H1 (cell line): ENCODE results near the gene RPS6KA2. TPM values are rescaled to one million over a fixed set of nuclear protein-coding genes. Genes with fewer than 3 reads are reported as not detected.

Source experiments
- CTCF ChIA-PET: fragments of 300-600 bp; sonication (Branson Sonifier 250); formaldehyde crosslinking; loops from one replicate; lab custom pipeline; 2021; ENCODE audit not compliant: partially characterized antibody; lab: Charles Lee
- POLR2A ChIA-PET: fragments of 300-600 bp; sonication (Branson Sonifier 250); formaldehyde crosslinking; loops from one replicate; lab custom pipeline; 2021; ENCODE audit warnings: inconsistent platforms; ENCODE audit not compliant: partially characterized antibody; lab: Charles Lee
- DNase-seq, 2 experiments: peaks; one replicate each; pipeline versions ENCODE4 v3.0.0 to v3.0.0-alpha.2; 2010 to 2022; ENCODE audit warnings: low spot score in 2 of 2, low read depth in 1 of 2, mixed read lengths in 1 of 2
- FAIRE-seq: peaks from 2 replicates; lab custom pipeline; 2011; peaks lifted over from hg19 to GRCh38; lab: Jason Lieb, UNC
- H2AFZ ChIP-seq: 2 replicates; pipeline ENCODE4 v1.8.1; 2012; ENCODE audit warnings: low read length, inconsistent platforms
- H2AK5ac ChIP-seq: 2 replicates; pipeline ENCODE4 v1.6.1; 2013; ENCODE audit warnings: low read depth, low read length
- H2BK120ac ChIP-seq: replicated peaks from 2 replicates; pipeline ENCODE3; 2013; ENCODE audit warnings: low read depth, low read length, inconsistent platforms
- H2BK12ac ChIP-seq: 2 replicates; pipeline ENCODE4 v1.6.1; 2013; ENCODE audit warnings: low read depth, low read length
- H2BK15ac ChIP-seq: 2 replicates; pipeline ENCODE4 v1.6.1; 2013; ENCODE audit warnings: low read length
- H2BK20ac ChIP-seq: 2 replicates; pipeline ENCODE4 v1.6.1; 2013; ENCODE audit warnings: low read length
- H2BK5ac ChIP-seq: 2 replicates; pipeline ENCODE4 v1.6.1; 2013; ENCODE audit warnings: low read depth, low read length
- H3K14ac ChIP-seq: 2 replicates; pipeline ENCODE4 v1.6.1; 2013; ENCODE audit warnings: inconsistent platforms; ENCODE audit not compliant: insufficient read length
- H3K18ac ChIP-seq: 2 replicates; pipeline ENCODE4 v1.6.1; 2013; ENCODE audit warnings: low read length; ENCODE audit errors: extremely low read depth
- H3K23ac ChIP-seq: 2 replicates; pipeline ENCODE4 v1.6.1; 2013; ENCODE audit warnings: inconsistent platforms; ENCODE audit not compliant: insufficient read length
- H3K23me2 ChIP-seq: 2 replicates; pipeline ENCODE4 v1.6.1; 2013; ENCODE audit warnings: low read depth, low read length
- H3K27ac ChIP-seq: 2 replicates; pipeline ENCODE4 v1.6.1; 2011; ENCODE audit warnings: low read depth, low read length, inconsistent platforms
- H3K27me3 ChIP-seq, 4 experiments: replicated peaks in 1 of 4; 1 replicate in 1 of 4; 2 replicates in 3 of 4; pipeline versions ENCODE4 v1.6.1 to v1.8.1; 2011 to 2013; ENCODE audit warnings: low read length in 3 of 4, mild to moderate bottlenecking in 3 of 4, inconsistent platforms in 2 of 4, mixed read lengths in 2 of 4, moderate library complexity in 1 of 4; ENCODE audit not compliant: control insufficient read depth in 3 of 4, insufficient read depth in 3 of 4; ENCODE audit errors: extremely low read depth in 1 of 4
- H3K36me3 ChIP-seq, 4 experiments: 2 replicates each; pipeline versions ENCODE4 v1.6.1 to v1.8.1; 2011 to 2013; ENCODE audit warnings: mild to moderate bottlenecking in 4 of 4, low read length in 3 of 4, moderate library complexity in 2 of 4, control low read depth in 1 of 4, inconsistent platforms in 1 of 4; ENCODE audit not compliant: insufficient read depth in 4 of 4, control insufficient read depth in 2 of 4
- H3K4ac ChIP-seq: replicated peaks from 2 replicates; pipeline ENCODE3; 2013; ENCODE audit warnings: low read length, low read depth, mixed read lengths, inconsistent platforms; ENCODE audit not compliant: insufficient read length
- H3K4me1 ChIP-seq, 4 experiments: replicated peaks in 1 of 4; 1 replicate in 1 of 4; 2 replicates in 3 of 4; pipeline versions ENCODE4 v1.6.1 to v1.8.1; 2011 to 2013; ENCODE audit warnings: low read length in 3 of 4, inconsistent platforms in 2 of 4, mixed read lengths in 1 of 4; ENCODE audit not compliant: insufficient read depth in 4 of 4, control insufficient read depth in 3 of 4
- H3K4me2 ChIP-seq, 2 experiments: 2 replicates each; pipeline versions ENCODE4 v1.6.1 to v1.8.1; 2011 to 2013; ENCODE audit warnings: low read depth in 2 of 2, low read length in 2 of 2, control low read depth in 1 of 2, inconsistent platforms in 1 of 2, mild to moderate bottlenecking in 1 of 2; ENCODE audit not compliant: insufficient read depth in 1 of 2
- H3K4me3 ChIP-seq, 4 experiments: fragments of 200-600, 300-600 bp in 1 of 4; sonication (generic), shearing (Covaris generic), sonication (Bioruptor Twin) in 1 of 4; 2 replicates each; pipeline versions ENCODE4 v1.5.1 to v1.8.1; 2011 to 2016; ENCODE audit warnings: low read length in 4 of 4, low read depth in 3 of 4, control low read depth in 2 of 4, inconsistent platforms in 2 of 4, mild to moderate bottlenecking in 2 of 4, mixed read lengths in 1 of 4, moderate library complexity in 1 of 4; ENCODE audit not compliant: insufficient read depth in 2 of 4; ENCODE audit errors: extremely low read depth in 1 of 4
- H3K56ac ChIP-seq: replicated peaks from 2 replicates; pipeline ENCODE3; 2013; ENCODE audit warnings: low read depth, mild to moderate bottlenecking, mixed read lengths, low read length, inconsistent platforms; ENCODE audit not compliant: insufficient read length
- H3K79me1 ChIP-seq: 2 replicates; pipeline ENCODE4 v1.6.1; 2013; ENCODE audit warnings: low read depth, low read length, control low read depth
- H3K79me2 ChIP-seq, 2 experiments: 2 replicates each; pipeline versions ENCODE4 v1.6.1 to v1.8.1; 2012 to 2013; ENCODE audit warnings: low read length in 2 of 2, mild to moderate bottlenecking in 2 of 2, inconsistent platforms in 1 of 2; ENCODE audit not compliant: insufficient read depth in 2 of 2, control insufficient read depth in 1 of 2
- H3K9ac ChIP-seq, 4 experiments: replicated peaks in 1 of 4; 1 replicate in 1 of 4; 2 replicates in 3 of 4; pipeline versions ENCODE4 v1.6.1 to v1.8.1; 2011 to 2013; ENCODE audit warnings: low read depth in 3 of 4, low read length in 3 of 4, control low read depth in 2 of 4, mild to moderate bottlenecking in 2 of 4, moderate library complexity in 2 of 4, inconsistent platforms in 1 of 4; ENCODE audit errors: extremely low read depth in 1 of 4
- H3K9me3 ChIP-seq, 2 experiments: 2 replicates each; pipeline versions ENCODE4 v1.6.1 to v1.8.1; 2012 to 2013; ENCODE audit warnings: mild to moderate bottlenecking in 2 of 2, moderate library complexity in 2 of 2, control low read depth in 1 of 2, inconsistent platforms in 1 of 2, low read depth in 1 of 2, low read length in 1 of 2, mixed read lengths in 1 of 2; ENCODE audit not compliant: insufficient read depth in 2 of 2
- H4K20me1 ChIP-seq, 2 experiments: replicated peaks in 1 of 2; 2 replicates each; pipeline versions ENCODE3 to v1.8.1; 2011 to 2013; ENCODE audit warnings: inconsistent platforms in 2 of 2, low read length in 2 of 2, mild to moderate bottlenecking in 1 of 2; ENCODE audit not compliant: insufficient read depth in 2 of 2, control insufficient read depth in 1 of 2
- H4K5ac ChIP-seq: 2 replicates; pipeline ENCODE4 v1.6.1; 2013; ENCODE audit warnings: low read length, low read depth, mixed read lengths, inconsistent platforms; ENCODE audit not compliant: insufficient read length
- H4K8ac ChIP-seq: 2 replicates; pipeline ENCODE4 v1.8.0; 2013; ENCODE audit warnings: mild to moderate bottlenecking, moderate library complexity, low read length, inconsistent platforms; ENCODE audit not compliant: insufficient read depth; ENCODE audit errors: extremely low read depth
- H4K91ac ChIP-seq: replicated peaks from 2 replicates; pipeline ENCODE3; 2013; ENCODE audit warnings: low read length, mixed read lengths, inconsistent platforms; ENCODE audit not compliant: insufficient read length
- CTBP2 ChIP-seq: IDR thresholded peaks from 2 replicates; pipeline ENCODE4 v1.7.0; 2011; ENCODE audit warnings: borderline replicate concordance, mild to moderate bottlenecking, moderate library complexity, mixed read lengths, low read length; ENCODE audit not compliant: insufficient read depth, insufficient read length
- CTCF ChIP-seq, 3 experiments: IDR thresholded peaks; 1 replicate in 2 of 3; 2 replicates in 1 of 3; pipeline versions ENCODE4 v1.5.1 to v1.6.1; 2011; ENCODE audit warnings: low read length in 3 of 3, mild to moderate bottlenecking in 3 of 3, inconsistent platforms in 2 of 3, low read depth in 1 of 3, moderate library complexity in 1 of 3; ENCODE audit not compliant: insufficient read depth in 1 of 3; ENCODE audit errors: control extremely low read depth in 1 of 3
- KDM5A ChIP-seq: fragments of 200-600 bp; IDR thresholded peaks from 2 replicates; pipeline ENCODE4 v1.7.1; 2012; ENCODE audit warnings: mild to moderate bottlenecking, low read length, inconsistent platforms, mixed read lengths
- WGBS, 2 experiments: shearing (Covaris generic) in 1 of 2; methylation state at CpG; one replicate each; pipeline versions ENCODE4 v1.1.6 to v1.1.7; 2013 to 2015; ENCODE audit warnings: low lambda C conversion rate in 2 of 2, mixed read lengths in 2 of 2, inconsistent platforms in 1 of 2, low coverage in 1 of 2, missing lambda C conversion rate in 1 of 2; ENCODE audit not compliant: insufficient replicate concordance in 2 of 2, insufficient coverage in 1 of 2, insufficient read length in 1 of 2; ENCODE audit errors: extremely low coverage in 1 of 2, missing lambda C conversion rate in 1 of 2; 5-methylcytosine and 5-hydroxymethylcytosine counted together
- polyA plus RNA-seq, 7 experiments: library from polyadenylated mRNA; depleted of rRNA in 3 of 7; stranded (reverse) in 5 of 7; unstranded in 2 of 7; fragments of >200 nt in 5 of 7; fragments of 200-250 nt in 2 of 7; gene quantifications; 1 replicate in 5 of 7; 2 replicates in 1 of 7; 4 replicates in 1 of 7; pipeline versions ENCODE4 v1.2.1 to v1.2.3, GENCODE V29; 2011 to 2013; ENCODE audit warnings: missing spikeins in 2 of 7, mixed read lengths in 2 of 7
- total RNA-seq: library from RNA; stranded (reverse); fragmentation: NEBNext Ultra II Directional; extraction: Animal tissue kit (Norgen Biotek cat#: 25700); gene quantifications from 2 replicates; pipeline ENCODE4 v1.2.1, GENCODE V29; 2021

Gene RPS6KA2
- total and polyA plus RNA-seq, 2 of the 8 experiments (the other 6 are each of a cell fraction or from before 2014, with no cell fraction given) = 8.8 to 25.7 TPM

GRCh38 chr6:166533205-166533824 is 93.7 kb downstream of the RPS6KA2 start:
- H3K4me3 ChIP-seq = no peak overlapping the region
- no peak overlapping the region for H4K5ac ChIP-seq
- H3K4ac ChIP-seq = no peak overlapping the region
- no peak overlapping the region for H3K23ac ChIP-seq
- DNase-seq = no peak
- H2BK12ac ChIP-seq = no peak overlapping the region
- H3K79me2 ChIP-seq = no peaks in the 10 kb centered on the region
- H3K36me3 ChIP-seq = peaks cover 0 to 16% (median 0%) of the 10 kb centered on the region in 4 experiments; a peak in 3 of 8 replicates
- no peaks in the 10 kb centered on the region for H3K27me3 ChIP-seq
- 0 out of 2 replicates have a peak overlapping the region, but pooled peaks have one; percentile 39 for H4K8ac ChIP-seq
- TF ChIP-seq KDM5A = no peak
- no peak for TF ChIP-seq CTCF (IDR thresholded peaks at IDR 0.05; ENCODE audit: control extremely low read depth in 1 of 3, insufficient read depth in 1 of 3, low read depth in 1 of 3, low read length in 3 of 3)
- no peak for TF ChIP-seq CTBP2
- H3K56ac ChIP-seq = no peak overlapping the region
- H2AK5ac ChIP-seq = no peak overlapping the region
- H3K4me2 ChIP-seq = no peak overlapping the region
- ChIA-PET POLR2A (interaction anchor here (0.9 to 3.3 kb wide), 2 partner anchors 8 to 40 kb away, joined by 3 to 11 read pairs; no protein-coding TSS in a partner anchor), CTCF (interaction anchor here (0.6 to 1.9 kb wide), 2 partner anchors 9 to 331 kb away, joined by 3 to 5 read pairs; no protein-coding TSS in a partner anchor)
- H2BK20ac ChIP-seq = no peak overlapping the region
- no peak overlapping the region for H2BK120ac ChIP-seq
- H3K9ac ChIP-seq = no peak overlapping the region
- no peaks in the 10 kb centered on the region for H3K4me1 ChIP-seq
- H3K9me3 ChIP-seq = no peaks in the 10 kb centered on the region
- no peak overlapping the region for H3K14ac ChIP-seq
- no peaks in the 10 kb centered on the region for H3K23me2 ChIP-seq
- H2BK15ac ChIP-seq = no peak overlapping the region
- H2AFZ ChIP-seq = no peak overlapping the region
- H3K79me1 ChIP-seq = no peaks in the 10 kb centered on the region; the same call in 1 of the 2 replicates
- no peak overlapping the region for H3K18ac ChIP-seq
- no peak overlapping the region for H3K27ac ChIP-seq
- H2BK5ac ChIP-seq = no peak overlapping the region
- peaks cover 0 to 2% of the 10 kb centered on the region in 2 experiments for H4K20me1 ChIP-seq
- 88% methylated on average over 10 of the region's 15 CpGs; no CpG with 5 or more reads in 1 of the 2 experiments for WGBS, 2 experiments
- FAIRE-seq = no peak
- no peak overlapping the region for H4K91ac ChIP-seq
